MCF 10A (cell line): ENCODE measurements around the gene POU5F1. TPM values are rescaled to one million over a fixed set of nuclear protein-coding genes. Genes with fewer than 3 reads are reported as not detected.
A peak's percentile ranks its signal among the peaks of the same experiment; 100 is the strongest.

Experiments
- BruUV-seq: library from RNA; stranded (reverse); fragments of 400-500 nt; replicated peaks from 2 replicates; lab custom pipeline; 2021; lab: Mats Ljungman, UMichigan
- CTCF ChIA-PET: fragments of 300-600 bp; sonication (Branson Sonifier 250); formaldehyde crosslinking; extraction: SDS; loops from one replicate; lab custom pipeline; 2021; ENCODE audit warnings: antibody characterized with exemption, inconsistent platforms; lab: Yijun Ruan, JAX
- POLR2A ChIA-PET: fragments of 300-600, 350-650 bp; sonication (Branson Sonifier 250); formaldehyde crosslinking; extraction: SDS; loops from one replicate; lab custom pipeline; 2020; ENCODE audit warnings: antibody characterized with exemption, inconsistent platforms; lab: Yijun Ruan, JAX
- DNase-seq: peaks from one replicate; pipeline ENCODE4 v3.0.0-alpha.2; 2018; ENCODE audit not compliant: unreplicated experiment
- H3K27ac Mint-ChIP-seq: one replicate; pipeline ENCODE4 v1.8.0; 2022; ENCODE audit warnings: mild to moderate bottlenecking, low read depth, mixed read lengths; ENCODE audit not compliant: unreplicated experiment
- H3K27me3 Mint-ChIP-seq: one replicate; pipeline ENCODE4 v1.8.0; 2022; ENCODE audit warnings: mixed read lengths; ENCODE audit not compliant: insufficient read depth, unreplicated experiment
- H3K36me3 Mint-ChIP-seq: one replicate; pipeline ENCODE4 v1.8.0; 2022; ENCODE audit warnings: mild to moderate bottlenecking, moderate library complexity, mixed read lengths; ENCODE audit not compliant: insufficient read depth, unreplicated experiment
- H3K4me1 Mint-ChIP-seq: one replicate; pipeline ENCODE4 v1.8.0; 2022; ENCODE audit warnings: mixed read lengths; ENCODE audit not compliant: insufficient read depth, unreplicated experiment
- H3K4me3 Mint-ChIP-seq: one replicate; pipeline ENCODE4 v1.8.0; 2022; ENCODE audit warnings: mild to moderate bottlenecking, moderate library complexity, mixed read lengths; ENCODE audit not compliant: unreplicated experiment
- H3K9me3 Mint-ChIP-seq: one replicate; pipeline ENCODE4 v1.8.0; 2022; ENCODE audit warnings: mixed read lengths; ENCODE audit not compliant: unreplicated experiment
- CTCF ChIP-seq: fragments of 200-600 bp; IDR thresholded peaks from one replicate; pipeline ENCODE4 v1.8.0; 2022; ENCODE audit warnings: antibody characterized with exemption, mild to moderate bottlenecking; ENCODE audit not compliant: unreplicated experiment
- intact Hi-C: fragments of 100-400 bp; cut with micrococcal nuclease; formaldehyde crosslinking; loops from 2 replicates; pipeline ENCODE4 v1.14.1; 2022
- total RNA-seq: library from RNA; stranded (reverse); gene quantifications from 2 replicates; pipeline ENCODE4 v1.2.3, GENCODE V29; 2022

POU5F1 gene
- total RNA-seq, 1 experiment from 2014 or later: 1.5 TPM

- DNase-seq: no peak
- Mint-ChIP-seq H3K9me3 (no peaks in the 10 kb centered on the region), H3K4me3 (no peak overlapping the region), H3K36me3 (peaks cover 26% of the 10 kb centered on the region), H3K4me1 (peaks cover 8% of the 10 kb centered on the region), H3K27me3 (no peaks in the 10 kb centered on the region), H3K27ac (no peak overlapping the region)
- CTCF ChIA-PET: interaction anchor here (0.6 to 2.4 kb wide), 4 partner anchors 16 to 222 kb away, joined by 3 to 12 read pairs (median 5); no protein-coding TSS in a partner anchor
- no peak for TF ChIP-seq CTCF
- no TSS peak for BruUV-seq
- intact Hi-C loops: no loop called here
- POLR2A ChIA-PET: interaction anchor here (0.9 to 1.1 kb wide), 2 partner anchors 8 to 30 kb away, joined by 3 read pairs; partner anchors contain the start of gene PSORS1C1
These were observed 26.0 kb downstream of the POU5F1 start for GRCh38 chr6:31144296-31144969.

GRCh38 chr6:31143148-31143547 is 27.3 kb downstream of the POU5F1 start:
- no peak overlapping the region for H3K4me3 Mint-ChIP-seq
- POLR2A ChIA-PET: interaction anchor here (0.7 kb wide), 1 partner anchor 391 kb away, joined by 3 read pairs; no protein-coding TSS in a partner anchor
- intact Hi-C loops: no loop called here
- no peaks in the 10 kb centered on the region for H3K27me3 Mint-ChIP-seq
- DNase-seq: no peak
- H3K36me3 Mint-ChIP-seq: peaks cover 26% of the 10 kb centered on the region
- TF ChIP-seq CTCF: no peak
- CTCF ChIA-PET: interaction anchor here (0.6 to 1.7 kb wide), 2 partner anchors 83 to 223 kb away, joined by 3 to 5 read pairs; no protein-coding TSS in a partner anchor
- peaks cover 8% of the 10 kb centered on the region for H3K4me1 Mint-ChIP-seq
- BruUV-seq: no TSS peak
- H3K27ac Mint-ChIP-seq: no peak overlapping the region
- no peaks in the 10 kb centered on the region for H3K9me3 Mint-ChIP-seq

- BruUV-seq: TSS peak; percentile 43
- Mint-ChIP-seq H3K27me3 (no peaks in the 10 kb centered on the region), H3K4me1 (peaks cover 14% of the 10 kb centered on the region), H3K36me3 (peaks cover 26% of the 10 kb centered on the region), H3K27ac (no peak overlapping the region), H3K9me3 (no peaks in the 10 kb centered on the region), H3K4me3 (no peak overlapping the region)
- no peak for TF ChIP-seq CTCF
- ChIA-PET CTCF (interaction anchor here (0.6 to 1.7 kb wide), 3 partner anchors 49 to 224 kb away, joined by 3 to 5 read pairs (median 3); no protein-coding TSS in a partner anchor), POLR2A (no interaction called here)
- no peak for DNase-seq
- intact Hi-C loops: no loop called here
These were observed 28.1 kb downstream of the POU5F1 start for GRCh38 chr6:31142361-31142761.

GRCh38 chr6:31140643-31141042 is 29.8 kb downstream of the POU5F1 start:
- no peak for TF ChIP-seq CTCF
- Mint-ChIP-seq H3K27ac (no peak overlapping the region), H3K36me3 (peaks cover 21% of the 10 kb centered on the region), H3K9me3 (no peaks in the 10 kb centered on the region), H3K4me3 (no peak overlapping the region), H3K4me1 (peaks cover 15% of the 10 kb centered on the region), H3K27me3 (no peaks in the 10 kb centered on the region)
- DNase-seq: no peak
- BruUV-seq: no TSS peak
- intact Hi-C loops: no loop called here
- ChIA-PET POLR2A (no interaction called here), CTCF (interaction anchor here (0.8 to 2.8 kb wide), 5 partner anchors 9 to 227 kb away, joined by 4 to 24 read pairs (median 5); partner anchors contain the start of gene PSORS1C1)
